ENCODE data around the gene ANKRD33.

Gene ANKRD33

GRCh38 chr12:51863363-51863932 lies 24.5 kb upstream of the ANKRD33 start:
- H3K9me3 ChIP-seq (ENCODE audit: control insufficient read depth, low read length), result no peaks in the 10 kb centered on the region
- no peak for DNase-seq (ENCODE audit: low read depth)
- H3K36me3 ChIP-seq (ENCODE audit: control insufficient read depth, insufficient read depth, low read length, severe bottlenecking), result no peaks in the 10 kb centered on the region
- H3K27me3 ChIP-seq (replicated peaks; ENCODE audit: control insufficient read depth, insufficient read depth, low read length), result peaks cover 15% of the 10 kb centered on the region
- H3K4me3 ChIP-seq (ENCODE audit: low read length), result peak overlapping the region; percentile 69
- H3K9ac ChIP-seq (ENCODE audit: low read length), result no peak overlapping the region
- H3K4me1 ChIP-seq (ENCODE audit: control insufficient read depth, insufficient read depth, low read length), result peaks cover 11% of the 10 kb centered on the region

- peaks cover 17% of the 10 kb centered on the region for H3K4me1 ChIP-seq (ENCODE audit: control insufficient read depth, insufficient read depth, low read length)
- H3K4me3 ChIP-seq (ENCODE audit: low read length), result peak overlapping the region; percentile 69
- no peaks in the 10 kb centered on the region for H3K9me3 ChIP-seq (ENCODE audit: control insufficient read depth, low read length)
- H3K27me3 ChIP-seq (replicated peaks; ENCODE audit: control insufficient read depth, insufficient read depth, low read length), result peaks cover 22% of the 10 kb centered on the region
- DNase-seq (ENCODE audit: low read depth), result peak; percentile 32
- H3K36me3 ChIP-seq (ENCODE audit: control insufficient read depth, insufficient read depth, low read length, severe bottlenecking), result no peaks in the 10 kb centered on the region
- no peak overlapping the region for H3K9ac ChIP-seq (ENCODE audit: low read length)
Observed at GRCh38 chr12:51863933-51864832, 23.7 kb upstream of the ANKRD33 start.

- Histone ChIP-seq H3K4me1 (ENCODE audit: control insufficient read depth, insufficient read depth, low read length) (peaks cover 17% of the 10 kb centered on the region), H3K4me3 (ENCODE audit: low read length) (peak overlapping the region; percentile 69), H3K36me3 (ENCODE audit: control insufficient read depth, insufficient read depth, low read length, severe bottlenecking) (no peaks in the 10 kb centered on the region), H3K9ac (ENCODE audit: low read length) (no peak overlapping the region), H3K27me3 (replicated peaks; ENCODE audit: control insufficient read depth, insufficient read depth, low read length) (peaks cover 22% of the 10 kb centered on the region), H3K9me3 (ENCODE audit: control insufficient read depth, low read length) (no peaks in the 10 kb centered on the region)
- DNase-seq (ENCODE audit: low read depth), result no peak
Observed at GRCh38 chr12:51864833-51865670, 22.9 kb upstream of the ANKRD33 start.

GRCh38 chr12:51865757-51866270 lies 22.1 kb upstream of the ANKRD33 start:
- no peaks in the 10 kb centered on the region for H3K9me3 ChIP-seq (ENCODE audit: control insufficient read depth, low read length)
- peaks cover 17% of the 10 kb centered on the region for H3K4me1 ChIP-seq (ENCODE audit: control insufficient read depth, insufficient read depth, low read length)
- H3K36me3 ChIP-seq (ENCODE audit: control insufficient read depth, insufficient read depth, low read length, severe bottlenecking), result no peaks in the 10 kb centered on the region
- no peak for DNase-seq (ENCODE audit: low read depth)
- no peak overlapping the region for H3K9ac ChIP-seq (ENCODE audit: low read length)
- no peak overlapping the region for H3K4me3 ChIP-seq (ENCODE audit: low read length)
- peaks cover 28% of the 10 kb centered on the region for H3K27me3 ChIP-seq (replicated peaks; ENCODE audit: control insufficient read depth, insufficient read depth, low read length)

GRCh38 chr12:51866324-51866723 lies 21.6 kb upstream of the ANKRD33 start:
- no peak overlapping the region for H3K4me3 ChIP-seq (ENCODE audit: low read length)
- H3K9ac ChIP-seq (ENCODE audit: low read length), result no peak overlapping the region
- peaks cover 28% of the 10 kb centered on the region for H3K27me3 ChIP-seq (replicated peaks; ENCODE audit: control insufficient read depth, insufficient read depth, low read length)
- DNase-seq (ENCODE audit: low read depth), result no peak
- peaks cover 17% of the 10 kb centered on the region for H3K4me1 ChIP-seq (ENCODE audit: control insufficient read depth, insufficient read depth, low read length)
- H3K9me3 ChIP-seq (ENCODE audit: control insufficient read depth, low read length), result no peaks in the 10 kb centered on the region
- H3K36me3 ChIP-seq (ENCODE audit: control insufficient read depth, insufficient read depth, low read length, severe bottlenecking), result no peaks in the 10 kb centered on the region

GRCh38 chr12:51866762-51867161 lies 21.1 kb upstream of the ANKRD33 start:
- Histone ChIP-seq H3K9ac (ENCODE audit: low read length) (no peak overlapping the region), H3K4me1 (ENCODE audit: control insufficient read depth, insufficient read depth, low read length) (peaks cover 17% of the 10 kb centered on the region), H3K36me3 (ENCODE audit: control insufficient read depth, insufficient read depth, low read length, severe bottlenecking) (no peaks in the 10 kb centered on the region), H3K27me3 (replicated peaks; ENCODE audit: control insufficient read depth, insufficient read depth, low read length) (peaks cover 28% of the 10 kb centered on the region), H3K9me3 (ENCODE audit: control insufficient read depth, low read length) (no peaks in the 10 kb centered on the region), H3K4me3 (ENCODE audit: low read length) (no peak overlapping the region)
- DNase-seq (ENCODE audit: low read depth), result no peak

GRCh38 chr12:51867371-51867770 lies 20.5 kb upstream of the ANKRD33 start:
- Histone ChIP-seq H3K9me3 (ENCODE audit: control insufficient read depth, low read length) (no peaks in the 10 kb centered on the region), H3K27me3 (replicated peaks; ENCODE audit: control insufficient read depth, insufficient read depth, low read length) (peaks cover 23% of the 10 kb centered on the region), H3K4me1 (ENCODE audit: control insufficient read depth, insufficient read depth, low read length) (peaks cover 17% of the 10 kb centered on the region), H3K36me3 (ENCODE audit: control insufficient read depth, insufficient read depth, low read length, severe bottlenecking) (no peaks in the 10 kb centered on the region), H3K4me3 (ENCODE audit: low read length) (no peak overlapping the region), H3K9ac (ENCODE audit: low read length) (no peak overlapping the region)
- DNase-seq (ENCODE audit: low read depth), result no peak

- DNase-seq (ENCODE audit: low read depth), result no peak
- H3K9me3 ChIP-seq (ENCODE audit: control insufficient read depth, low read length), result no peaks in the 10 kb centered on the region
- no peak overlapping the region for H3K9ac ChIP-seq (ENCODE audit: low read length)
- H3K36me3 ChIP-seq (ENCODE audit: control insufficient read depth, insufficient read depth, low read length, severe bottlenecking), result no peaks in the 10 kb centered on the region
- H3K27me3 ChIP-seq (replicated peaks; ENCODE audit: control insufficient read depth, insufficient read depth, low read length), result peaks cover 22% of the 10 kb centered on the region
- peaks cover 17% of the 10 kb centered on the region for H3K4me1 ChIP-seq (ENCODE audit: control insufficient read depth, insufficient read depth, low read length)
- no peak overlapping the region for H3K4me3 ChIP-seq (ENCODE audit: low read length)
Observed at GRCh38 chr12:51867796-51868428, 20.0 kb upstream of the ANKRD33 start.

- Histone ChIP-seq H3K27me3 (replicated peaks; ENCODE audit: control insufficient read depth, insufficient read depth, low read length) (peaks cover 22% of the 10 kb centered on the region), H3K4me1 (ENCODE audit: control insufficient read depth, insufficient read depth, low read length) (peaks cover 15% of the 10 kb centered on the region), H3K9ac (ENCODE audit: low read length) (peak overlapping the region; percentile 54), H3K36me3 (ENCODE audit: control insufficient read depth, insufficient read depth, low read length, severe bottlenecking) (no peaks in the 10 kb centered on the region), H3K9me3 (ENCODE audit: control insufficient read depth, low read length) (no peaks in the 10 kb centered on the region), H3K4me3 (ENCODE audit: low read length) (peak overlapping the region; percentile 79)
- DNase-seq (ENCODE audit: low read depth), result no peak
Observed at GRCh38 chr12:51868821-51869495, 18.9 kb upstream of the ANKRD33 start.

- H3K4me3 ChIP-seq (ENCODE audit: low read length), result peak overlapping the region; percentile 79
- no peaks in the 10 kb centered on the region for H3K9me3 ChIP-seq (ENCODE audit: control insufficient read depth, low read length)
- H3K4me1 ChIP-seq (ENCODE audit: control insufficient read depth, insufficient read depth, low read length), result peaks cover 10% of the 10 kb centered on the region
- H3K9ac ChIP-seq (ENCODE audit: low read length), result no peak overlapping the region
- no peak for DNase-seq (ENCODE audit: low read depth)
- H3K36me3 ChIP-seq (ENCODE audit: control insufficient read depth, insufficient read depth, low read length, severe bottlenecking), result no peaks in the 10 kb centered on the region
- peaks cover 22% of the 10 kb centered on the region for H3K27me3 ChIP-seq (replicated peaks; ENCODE audit: control insufficient read depth, insufficient read depth, low read length)
Observed at GRCh38 chr12:51869496-51869865, 18.4 kb upstream of the ANKRD33 start.
